ENCODE results near the gene CEP192. TPM values are rescaled to one million over a fixed set of nuclear protein-coding genes. Genes with fewer than 3 reads are reported as not detected.

The CEP192 gene
- total RNA-seq, 3 donors from 2014 or later: 19.8 to 38.6 (median 23.9) TPM

- DNase-seq (ENCODE audit: low spot score in 2 of 2): no peak
- no peaks in the 10 kb centered on the region for H3K9me3 ChIP-seq
- no peak overlapping the region for H3K4me3 ChIP-seq
- H3K27me3 ChIP-seq: no peaks in the 10 kb centered on the region
- H3K36me3 ChIP-seq: peaks cover 7% of the 10 kb centered on the region
- H3K4me1 ChIP-seq: no peaks in the 10 kb centered on the region
- intact Hi-C loops (cut with DNase I; ENCODE audit: low total_unique reads): no loop called here
- no peak overlapping the region for H3K27ac ChIP-seq
- TF ChIP-seq POLR2A (IDR thresholded peaks at IDR 0.05): no peak
- no peak for TF ChIP-seq POLR2AphosphoS5 (IDR thresholded peaks at IDR 0.05)
- no peak for TF ChIP-seq CTCF (IDR thresholded peaks at IDR 0.05)
Measured at GRCh38 chr18:13099113-13099512, 108.0 kb downstream of the CEP192 start.

GRCh38 chr18:13100942-13101658 is 109.9 kb downstream of the CEP192 start:
- TF ChIP-seq POLR2A (IDR thresholded peaks at IDR 0.05) (no peak), POLR2AphosphoS5 (IDR thresholded peaks at IDR 0.05) (no peak), CTCF (IDR thresholded peaks at IDR 0.05) (no peak)
- Histone ChIP-seq H3K27ac (no peak overlapping the region), H3K27me3 (no peaks in the 10 kb centered on the region), H3K4me3 (no peak overlapping the region), H3K36me3 (peaks cover 16% of the 10 kb centered on the region), H3K9me3 (no peaks in the 10 kb centered on the region), H3K4me1 (no peaks in the 10 kb centered on the region)
- DNase-seq (ENCODE audit: low spot score in 2 of 2): no peak
- intact Hi-C loops (cut with DNase I; ENCODE audit: low total_unique reads): no loop called here

- peaks cover 16% of the 10 kb centered on the region for H3K36me3 ChIP-seq
- no peaks in the 10 kb centered on the region for H3K9me3 ChIP-seq
- intact Hi-C loops (cut with DNase I; ENCODE audit: low total_unique reads): no loop called here
- TF ChIP-seq CTCF (IDR thresholded peaks at IDR 0.05) (no peak), POLR2AphosphoS5 (IDR thresholded peaks at IDR 0.05) (no peak), POLR2A (IDR thresholded peaks at IDR 0.05) (no peak)
- H3K27ac ChIP-seq: no peak overlapping the region
- H3K27me3 ChIP-seq: no peaks in the 10 kb centered on the region
- DNase-seq (ENCODE audit: low spot score in 2 of 2): no peak
- no peaks in the 10 kb centered on the region for H3K4me1 ChIP-seq
- no peak overlapping the region for H3K4me3 ChIP-seq
Measured at GRCh38 chr18:13101659-13102197, 110.6 kb downstream of the CEP192 start.

- intact Hi-C loops (cut with DNase I; ENCODE audit: low total_unique reads): no loop called here
- H3K4me1 ChIP-seq: no peaks in the 10 kb centered on the region
- no peak overlapping the region for H3K27ac ChIP-seq
- TF ChIP-seq POLR2A (IDR thresholded peaks at IDR 0.05) (no peak), CTCF (IDR thresholded peaks at IDR 0.05) (no peak), POLR2AphosphoS5 (IDR thresholded peaks at IDR 0.05) (no peak)
- H3K4me3 ChIP-seq: no peak overlapping the region
- no peak for DNase-seq (ENCODE audit: low spot score in 2 of 2)
- H3K36me3 ChIP-seq: peaks cover 16% of the 10 kb centered on the region
- H3K27me3 ChIP-seq: no peaks in the 10 kb centered on the region
- H3K9me3 ChIP-seq: no peaks in the 10 kb centered on the region
Measured at GRCh38 chr18:13103366-13103765, 112.2 kb downstream of the CEP192 start.

GRCh38 chr18:13105059-13105458 is 113.9 kb downstream of the CEP192 start:
- Histone ChIP-seq H3K4me3 (no peak overlapping the region), H3K27me3 (no peaks in the 10 kb centered on the region), H3K27ac (no peak overlapping the region), H3K9me3 (no peaks in the 10 kb centered on the region), H3K4me1 (no peaks in the 10 kb centered on the region), H3K36me3 (peaks cover 16% of the 10 kb centered on the region)
- TF ChIP-seq CTCF (IDR thresholded peaks at IDR 0.05) (no peak), POLR2A (IDR thresholded peaks at IDR 0.05) (no peak), POLR2AphosphoS5 (IDR thresholded peaks at IDR 0.05) (no peak)
- no peak for DNase-seq (ENCODE audit: low spot score in 2 of 2)
- intact Hi-C loops (cut with DNase I; ENCODE audit: low total_unique reads): no loop called here

Measured in breast epithelium (tissue), 4 donors.